GM12878 (cell line): ENCODE data around the gene SLC12A6. TPM values are rescaled to one million over a fixed set of nuclear protein-coding genes. Genes with fewer than 3 reads are reported as not detected.

Source experiments
- ATAC-seq: fragments of 200-7000 bp; cut with Tn5 transposase; 3 replicates; pipeline ENCODE4 v1.9.1; 2020; ENCODE audit warnings: mild to moderate bottlenecking, moderate library complexity
- BruUV-seq: library from RNA; stranded (reverse); fragments of 400-500 nt; replicated peaks from 2 replicates; lab custom pipeline; 2021; lab: Mats Ljungman, UMichigan
- CTCF ChIA-PET: fragments of 300-600 bp; sonication (Branson Sonifier 250); formaldehyde crosslinking; extraction: SDS; loops from one replicate; lab custom pipeline; 2021; ENCODE audit warnings: inconsistent platforms; lab: Yijun Ruan, JAX
- POLR2A ChIA-PET: fragments of 350-600 bp; formaldehyde crosslinking; extraction: SDS; loops from one replicate; lab custom pipeline; 2021; ENCODE audit warnings: inconsistent platforms; lab: Charles Lee
- RAD21 ChIA-PET: fragments of 300-600 bp; sonication (Branson Sonifier 250); formaldehyde crosslinking; loops from one replicate; lab custom pipeline; 2023; ENCODE audit warnings: antibody characterized with exemption; ENCODE audit not compliant: unreplicated experiment; lab: Charles Lee
- SMC1A ChIA-PET: fragments of 300-600 bp; sonication (Branson Sonifier 250); formaldehyde crosslinking; loops from one replicate; lab custom pipeline; 2023; ENCODE audit not compliant: unreplicated experiment, uncharacterized antibody; lab: Charles Lee
- DNase-seq: peaks from one replicate; pipeline ENCODE4 v3.0.0-alpha.2; 2011; ENCODE audit warnings: low read depth, low spot score
- FAIRE-seq: peaks from 3 replicates; lab custom pipeline; 2011; peaks lifted over from hg19 to GRCh38; lab: Jason Lieb, UNC
- H2AFZ ChIP-seq: 2 replicates; pipeline ENCODE4 v1.6.0; 2011; ENCODE audit warnings: low read depth, low read length, control low read depth; ENCODE audit not compliant: control insufficient read depth
- H3K27ac ChIP-seq: 2 replicates; pipeline ENCODE4 v1.5.1; 2011; ENCODE audit warnings: control low read depth; ENCODE audit not compliant: control insufficient read depth, insufficient read depth
- H3K27me3 ChIP-seq, 2 experiments: replicated peaks in 1 of 2; 2 replicates each; pipeline versions ENCODE4 v1.6.0 to v1.6.1; 2011; ENCODE audit warnings: low read length in 1 of 2; ENCODE audit not compliant: control insufficient read depth in 2 of 2, insufficient read depth in 2 of 2
- H3K36me3 ChIP-seq, 2 experiments: 2 replicates each; pipeline ENCODE4 v1.5.1; 2011; ENCODE audit warnings: low read length in 1 of 2; ENCODE audit not compliant: control insufficient read depth in 2 of 2, insufficient read depth in 2 of 2
- H3K4me1 ChIP-seq: 2 replicates; pipeline ENCODE4 v1.6.1; 2011; ENCODE audit warnings: mild to moderate bottlenecking, low read length, moderate library complexity, mixed read lengths; ENCODE audit not compliant: control insufficient read depth, insufficient read depth
- H3K4me2 ChIP-seq: 2 replicates; pipeline ENCODE4 v1.6.0; 2011; ENCODE audit warnings: control low read depth; ENCODE audit not compliant: control insufficient read depth, insufficient read depth
- H3K4me3 ChIP-seq: fragments of 200-600 bp; sonication (generic); 2 replicates; pipeline ENCODE4 v1.5.1; 2016
- H3K79me2 ChIP-seq: 2 replicates; pipeline ENCODE4 v1.6.0; 2011; ENCODE audit warnings: low read length; ENCODE audit not compliant: control insufficient read depth, insufficient read depth
- H3K9ac ChIP-seq: 2 replicates; pipeline ENCODE4 v1.8.0; 2011; ENCODE audit warnings: low read length, control low read depth, mixed read lengths; ENCODE audit not compliant: control insufficient read depth, insufficient read depth
- H3K9me3 ChIP-seq: replicated peaks from 3 replicates; pipeline ENCODE4 v1.5.1; 2011; ENCODE audit warnings: mild to moderate bottlenecking, low read length; ENCODE audit not compliant: control insufficient read depth, insufficient read depth
- H4K20me1 ChIP-seq: 2 replicates; pipeline ENCODE4 v1.6.0; 2011; ENCODE audit not compliant: control insufficient read depth, insufficient read depth
- NFYB ChIP-seq: IDR thresholded peaks from 2 replicates; pipeline ENCODE4 v1.6.1; 2011; ENCODE audit warnings: low read depth, mild to moderate bottlenecking, low read length, improper control_type of control experiment, moderate library complexity; ENCODE audit not compliant: insufficient read depth
- PKNOX1 ChIP-seq: fragments of 450-650 bp; IDR thresholded peaks from 2 replicates; pipeline ENCODE4 v1.6.1; 2016; ENCODE audit warnings: mild to moderate bottlenecking
- SP1 ChIP-seq: IDR thresholded peaks from one replicate; pipeline ENCODE4 v1.6.1; 2011; ENCODE audit warnings: low read depth, low read length
- ZNF274 ChIP-seq: IDR thresholded peaks from one replicate; pipeline ENCODE4 v1.8.0; 2011; ENCODE audit not compliant: insufficient read length, insufficient read depth
- WGBS: methylation state at CpG from one replicate; pipeline ENCODE4 v1.1.6; 2016; ENCODE audit warnings: low lambda C conversion rate; ENCODE audit not compliant: insufficient replicate concordance, insufficient coverage; ENCODE audit errors: missing lambda C conversion rate; 5-methylcytosine and 5-hydroxymethylcytosine counted together
- in situ Hi-C: fragments of 300-500 bp; cut with MboI; formaldehyde crosslinking; loops from 9 replicates; pipeline ENCODE4 v1.14.3; 2018; ENCODE audit warnings: mixed read lengths
- intact Hi-C: fragments of 100-400 bp; cut with micrococcal nuclease; formaldehyde crosslinking; loops from one replicate; pipeline ENCODE4 v1.14.2; 2022; ENCODE audit not compliant: unreplicated experiment
- polyA plus RNA-seq, 11 experiments: library from polyadenylated mRNA; depleted of rRNA in 4 of 11; unstranded in 6 of 11; stranded (reverse) in 5 of 11; fragments of >200 nt; fragmentation: Nextera tagmentation in 4 of 11; fragmentation: Illumina TruSeq in 1 of 11; extraction: Ambion mirVana in 4 of 11; extraction: Trizol in 1 of 11; gene quantifications; 1 replicate in 1 of 11; 2 replicates in 10 of 11; pipeline versions ENCODE4 v1.2.1 to v1.2.3, GENCODE V29; 2011 to 2016; ENCODE audit warnings: inconsistent platforms in 2 of 11, missing spikeins in 2 of 11, low read depth in 1 of 11
- total RNA-seq, 4 experiments: library from RNA; depleted of rRNA in 3 of 4; stranded (reverse); fragments of >200 nt in 3 of 4; fragmentation: Illumina TruSeq in 1 of 4; extraction: Trizol in 1 of 4; gene quantifications; 2 replicates each; pipeline versions ENCODE4 v1.2.1 to v1.2.3, GENCODE V29; 2013 to 2021
- TF ChIP-seq, protein P1 (sequence below): IDR thresholded peaks from 2 replicates; pipeline ENCODE4 v1.6.1; 2011; ENCODE audit warnings: mild to moderate bottlenecking, low read depth, low read length, moderate library complexity; ENCODE audit not compliant: insufficient replicate concordance
- TF ChIP-seq, protein P2 (sequence below): IDR thresholded peaks from 2 replicates; pipeline ENCODE4 v1.6.1; 2012; ENCODE audit warnings: improper control_type of control experiment, low read depth, low read length; ENCODE audit not compliant: insufficient replicate concordance

SLC12A6 gene
- total and polyA plus RNA-seq, 10 of the 15 experiments (the other 5 are each of a cell fraction or from before 2014, with no cell fraction given): 4.7 to 94.4 (median 34.2) TPM

- POLR2A ChIA-PET: interaction anchor here (0.5 to 1.5 kb wide), 4 partner anchors 22 to 81 kb away, joined by 3 to 8 read pairs (median 4); partner anchors contain the start of genes NOP10, NUTM1 and SLC12A6
- H3K9ac ChIP-seq: peak overlapping the region; percentile 33
- intact Hi-C loops: loop anchor here (5.0 kb wide), 2 partner anchors 38 to 263 kb away; partner anchors contain the start of genes EMC7 and PGBD4
Measured at GRCh38 chr15:34365091-34365825, 27.7 kb upstream of the SLC12A6 start.

More at GRCh38 chr15:34365091-34365825, 27.7 kb upstream of the SLC12A6 start:
- H3K4me2 ChIP-seq: peak overlapping the region; percentile 98
- ATAC-seq (peak; percentile 1; the same call in 2 of the 3 replicates), DNase-seq (no peak), FAIRE-seq (peak; percentile 56)
- peaks cover 30% of the 10 kb centered on the region for H3K4me1 ChIP-seq
- peak overlapping the region; percentile 40 for H2AFZ ChIP-seq
- BruUV-seq: no TSS peak
- no peaks in the 10 kb centered on the region for H3K27me3 ChIP-seq
- peaks cover 0 to 15% of the 10 kb centered on the region in 2 experiments; a peak in 3 of 4 replicates for H3K36me3 ChIP-seq
- TF ChIP-seq, protein P1, sequence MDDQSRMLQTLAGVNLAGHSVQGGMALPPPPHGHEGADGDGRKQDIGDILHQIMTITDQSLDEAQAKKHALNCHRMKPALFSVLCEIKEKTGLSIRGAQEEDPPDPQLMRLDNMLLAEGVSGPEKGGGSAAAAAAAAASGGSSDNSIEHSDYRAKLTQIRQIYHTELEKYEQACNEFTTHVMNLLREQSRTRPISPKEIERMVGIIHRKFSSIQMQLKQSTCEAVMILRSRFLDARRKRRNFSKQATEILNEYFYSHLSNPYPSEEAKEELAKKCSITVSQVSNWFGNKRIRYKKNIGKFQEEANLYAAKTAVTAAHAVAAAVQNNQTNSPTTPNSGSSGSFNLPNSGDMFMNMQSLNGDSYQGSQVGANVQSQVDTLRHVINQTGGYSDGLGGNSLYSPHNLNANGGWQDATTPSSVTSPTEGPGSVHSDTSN: peak; percentile 93
- TF ChIP-seq PKNOX1 (peak; percentile 96), SP1 (peak; percentile 43), NFYB (peak; percentile 88), ZNF274 (no peak)
- TF ChIP-seq, protein P2, sequence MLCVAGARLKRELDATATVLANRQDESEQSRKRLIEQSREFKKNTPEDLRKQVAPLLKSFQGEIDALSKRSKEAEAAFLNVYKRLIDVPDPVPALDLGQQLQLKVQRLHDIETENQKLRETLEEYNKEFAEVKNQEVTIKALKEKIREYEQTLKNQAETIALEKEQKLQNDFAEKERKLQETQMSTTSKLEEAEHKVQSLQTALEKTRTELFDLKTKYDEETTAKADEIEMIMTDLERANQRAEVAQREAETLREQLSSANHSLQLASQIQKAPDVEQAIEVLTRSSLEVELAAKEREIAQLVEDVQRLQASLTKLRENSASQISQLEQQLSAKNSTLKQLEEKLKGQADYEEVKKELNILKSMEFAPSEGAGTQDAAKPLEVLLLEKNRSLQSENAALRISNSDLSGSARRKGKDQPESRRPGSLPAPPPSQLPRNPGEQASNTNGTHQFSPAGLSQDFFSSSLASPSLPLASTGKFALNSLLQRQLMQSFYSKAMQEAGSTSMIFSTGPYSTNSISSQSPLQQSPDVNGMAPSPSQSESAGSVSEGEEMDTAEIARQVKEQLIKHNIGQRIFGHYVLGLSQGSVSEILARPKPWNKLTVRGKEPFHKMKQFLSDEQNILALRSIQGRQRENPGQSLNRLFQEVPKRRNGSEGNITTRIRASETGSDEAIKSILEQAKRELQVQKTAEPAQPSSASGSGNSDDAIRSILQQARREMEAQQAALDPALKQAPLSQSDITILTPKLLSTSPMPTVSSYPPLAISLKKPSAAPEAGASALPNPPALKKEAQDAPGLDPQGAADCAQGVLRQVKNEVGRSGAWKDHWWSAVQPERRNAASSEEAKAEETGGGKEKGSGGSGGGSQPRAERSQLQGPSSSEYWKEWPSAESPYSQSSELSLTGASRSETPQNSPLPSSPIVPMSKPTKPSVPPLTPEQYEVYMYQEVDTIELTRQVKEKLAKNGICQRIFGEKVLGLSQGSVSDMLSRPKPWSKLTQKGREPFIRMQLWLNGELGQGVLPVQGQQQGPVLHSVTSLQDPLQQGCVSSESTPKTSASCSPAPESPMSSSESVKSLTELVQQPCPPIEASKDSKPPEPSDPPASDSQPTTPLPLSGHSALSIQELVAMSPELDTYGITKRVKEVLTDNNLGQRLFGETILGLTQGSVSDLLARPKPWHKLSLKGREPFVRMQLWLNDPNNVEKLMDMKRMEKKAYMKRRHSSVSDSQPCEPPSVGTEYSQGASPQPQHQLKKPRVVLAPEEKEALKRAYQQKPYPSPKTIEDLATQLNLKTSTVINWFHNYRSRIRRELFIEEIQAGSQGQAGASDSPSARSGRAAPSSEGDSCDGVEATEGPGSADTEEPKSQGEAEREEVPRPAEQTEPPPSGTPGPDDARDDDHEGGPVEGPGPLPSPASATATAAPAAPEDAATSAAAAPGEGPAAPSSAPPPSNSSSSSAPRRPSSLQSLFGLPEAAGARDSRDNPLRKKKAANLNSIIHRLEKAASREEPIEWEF: no peak
- peak overlapping the region; percentile 83 for H3K4me3 ChIP-seq
- SMC1A ChIA-PET: interaction anchor here (1.2 to 3.9 kb wide), 7 partner anchors 10 to 177 kb away, joined by 3 to 30 read pairs (median 10); partner anchors contain the start of genes NOP10, NUTM1 and SLC12A6
- peak overlapping the region; percentile 0 for H3K27ac ChIP-seq
- 62% methylated on average over 16 of the region's 16 CpGs for WGBS
- in situ Hi-C loops: no loop called here
- RAD21 ChIA-PET: interaction anchor here (0.9 to 4.3 kb wide), 12 partner anchors 8 to 223 kb away, joined by 3 to 37 read pairs (median 8); partner anchors contain the start of genes EMC4, NOP10, NUTM1 and SLC12A6
- CTCF ChIA-PET: interaction anchor here (1.0 to 4.3 kb wide), 5 partner anchors 22 to 218 kb away, joined by 3 to 66 read pairs (median 20); partner anchors contain the start of genes GOLGA8B, NOP10, NUTM1 and SLC12A6
- no peaks in the 10 kb centered on the region for H3K9me3 ChIP-seq
- no peaks in the 10 kb centered on the region for H4K20me1 ChIP-seq
- H3K79me2 ChIP-seq: peaks cover 27% of the 10 kb centered on the region
